Measurements from ENCODE around the gene C16orf78. TPM values are rescaled to one million over a fixed set of nuclear protein-coding genes. Genes with fewer than 3 reads are reported as not detected.
A peak's percentile ranks its signal among the peaks of the same experiment; 100 is the strongest.

C16orf78 gene
- polyA plus RNA-seq, 1 donor, result not detected

DNA sequence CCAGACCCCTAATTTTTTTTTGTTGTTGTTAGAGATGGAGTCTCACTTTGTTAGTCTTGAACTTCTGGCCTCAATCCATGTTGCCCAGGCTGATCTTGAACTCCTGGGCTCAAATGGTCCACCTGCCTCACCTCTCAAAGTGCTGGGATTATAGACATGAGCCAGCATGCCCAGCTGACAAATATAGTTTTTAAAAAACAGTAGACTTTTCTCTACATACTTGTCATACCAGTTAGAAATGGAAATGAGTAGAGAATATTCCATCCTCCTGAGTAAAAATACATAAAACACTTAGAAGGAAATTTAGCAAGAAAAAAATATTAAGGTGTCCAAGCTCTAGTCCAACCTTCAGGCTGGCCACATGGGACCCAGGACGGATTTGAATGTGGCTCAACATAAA is 21.4 kb downstream of the C16orf78 start:
- DNase-seq (ENCODE audit: low read depth), result no peak

GRCh38 chr16:49396206-49396720 is 22.7 kb downstream of the C16orf78 start:
- DNase-seq (ENCODE audit: low read depth), result no peak

GRCh38 chr16:49398761-49399160 is 25.2 kb downstream of the C16orf78 start:
- no peak for DNase-seq (ENCODE audit: low read depth)

DNA sequence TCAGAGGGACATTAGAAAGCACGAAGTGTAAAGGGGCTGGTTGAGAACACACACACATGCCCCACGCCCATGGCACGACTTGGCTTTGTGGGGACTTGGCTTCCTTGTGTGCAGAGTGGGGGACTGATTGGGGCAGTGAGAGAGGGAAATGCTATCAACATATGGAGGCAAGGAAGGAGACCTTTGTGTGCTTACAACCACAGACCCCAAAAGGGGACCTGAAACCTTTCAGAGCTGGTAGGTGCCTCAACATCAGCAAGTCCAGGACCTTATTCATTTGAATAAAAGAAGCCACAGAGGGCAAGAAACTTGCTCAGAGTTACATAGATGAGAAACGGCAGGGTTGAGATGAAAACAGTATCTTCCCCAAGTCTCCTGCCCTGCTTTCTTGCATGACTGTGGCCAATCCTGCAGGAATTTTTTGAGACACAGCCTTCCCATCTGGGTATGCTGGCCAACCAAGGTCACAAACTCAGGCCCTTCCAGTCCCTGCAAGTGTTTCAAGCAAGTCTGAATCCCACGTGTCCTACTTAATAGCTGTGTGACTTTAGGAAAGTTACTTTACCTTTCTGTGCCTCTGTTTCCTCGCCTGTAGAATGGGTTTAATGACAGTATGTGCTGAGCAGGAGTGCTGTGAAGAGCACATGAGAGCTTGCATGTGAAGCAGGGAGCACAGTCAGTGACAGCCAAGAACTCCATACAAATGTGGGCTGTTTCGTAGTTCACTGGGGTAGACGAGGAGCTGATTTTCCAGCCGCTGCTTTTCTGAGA is 26.2 kb downstream of the C16orf78 start:
- DNase-seq (ENCODE audit: low read depth), result no peak

- no peak for DNase-seq (ENCODE audit: low read depth)
These were observed 27.0 kb downstream of the C16orf78 start for GRCh38 chr16:49400611-49401010.

DNA sequence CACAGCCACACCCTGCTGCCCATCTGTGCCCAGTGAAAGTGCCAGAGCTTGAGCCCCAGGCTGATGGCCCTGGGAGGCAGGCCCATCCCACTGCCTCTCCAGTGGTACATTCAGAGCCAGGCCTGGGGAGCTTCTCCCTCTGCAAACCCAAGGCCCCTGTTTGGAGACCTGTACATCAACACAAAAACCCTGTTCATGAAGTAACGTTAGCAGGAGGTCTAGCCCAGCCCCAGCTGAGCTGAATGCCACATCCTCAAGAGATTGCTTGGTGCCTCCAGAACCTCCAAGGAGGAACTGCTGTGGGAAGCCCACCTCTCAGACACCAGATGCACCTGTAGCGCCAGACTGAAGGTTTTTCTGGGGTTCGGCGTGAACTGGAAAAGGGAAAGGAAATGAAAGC is 31.5 kb downstream of the C16orf78 start:
- no peak for DNase-seq (ENCODE audit: low read depth)

- DNase-seq (ENCODE audit: low read depth), result no peak
These were observed 31.9 kb downstream of the C16orf78 start for GRCh38 chr16:49405530-49405929.

- DNase-seq (ENCODE audit: low read depth), result peak; percentile 48
These were observed 34.4 kb downstream of the C16orf78 start for GRCh38 chr16:49407873-49408550.

DNA sequence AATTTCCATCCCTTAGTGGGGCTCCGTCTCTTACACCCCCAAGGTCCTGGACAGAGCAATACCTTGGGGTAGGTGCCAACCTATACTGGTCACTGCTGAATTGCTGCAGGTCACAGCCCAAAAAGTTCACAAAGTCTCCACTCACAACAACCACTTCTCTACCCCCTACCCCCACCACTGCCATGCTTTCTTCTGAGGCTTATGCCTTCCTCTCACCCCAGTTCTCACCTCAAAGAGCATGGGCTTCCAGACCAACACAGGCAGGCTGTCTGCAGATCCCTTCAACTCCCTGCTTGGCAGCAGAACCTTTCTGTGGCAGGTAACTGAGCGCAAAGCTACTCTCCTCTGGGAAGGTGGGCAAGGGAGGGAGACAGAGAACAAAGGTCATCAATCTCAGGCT is 35.5 kb downstream of the C16orf78 start:
- DNase-seq (ENCODE audit: low read depth), result no peak

DNA sequence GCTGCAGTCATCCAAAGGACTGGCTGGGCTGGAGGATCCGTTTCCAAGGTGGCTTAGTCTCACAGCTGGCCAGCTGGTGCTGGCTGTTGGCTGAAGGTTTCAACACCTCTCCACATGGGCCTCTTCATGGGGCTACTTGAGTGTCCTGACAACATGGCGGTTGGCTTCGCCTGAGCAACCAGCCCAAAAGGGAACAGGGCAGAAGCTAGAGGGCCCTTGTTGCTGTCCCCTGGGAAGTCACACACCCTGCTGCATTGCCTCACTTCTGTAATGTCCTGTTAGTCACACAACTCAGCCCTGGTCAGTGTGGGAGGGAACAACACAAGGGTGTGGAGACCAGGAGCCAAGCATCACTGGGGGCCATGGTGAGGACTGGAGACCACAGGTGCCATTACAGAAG is 36.6 kb downstream of the C16orf78 start:
- DNase-seq (ENCODE audit: low read depth), result no peak

- no peak for DNase-seq (ENCODE audit: low read depth)
These were observed 37.7 kb downstream of the C16orf78 start for GRCh38 chr16:49411121-49411970.

- DNase-seq (ENCODE audit: low read depth), result no peak
These were observed 41.1 kb downstream of the C16orf78 start for GRCh38 chr16:49414671-49415070.

DNA sequence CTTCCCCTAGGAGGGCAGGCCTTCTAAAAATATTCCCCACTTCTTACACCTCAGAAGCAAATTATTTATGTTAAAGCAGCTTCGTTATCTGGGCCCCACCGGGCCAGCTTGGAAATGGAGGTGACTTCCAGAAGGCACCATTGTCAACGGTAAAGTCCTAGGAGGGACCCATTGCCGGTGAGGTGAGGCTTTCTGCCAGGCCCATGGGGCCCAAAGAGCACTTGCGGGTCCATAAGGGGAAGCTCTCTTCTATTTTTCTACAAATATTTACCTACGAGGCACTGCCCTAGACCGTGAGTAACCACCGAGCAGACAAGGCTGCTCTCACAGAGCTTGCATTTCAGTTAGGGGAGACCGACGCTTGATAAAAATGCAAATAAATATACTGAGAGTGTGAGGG is 41.5 kb downstream of the C16orf78 start:
- no peak for DNase-seq (ENCODE audit: low read depth)

DNA sequence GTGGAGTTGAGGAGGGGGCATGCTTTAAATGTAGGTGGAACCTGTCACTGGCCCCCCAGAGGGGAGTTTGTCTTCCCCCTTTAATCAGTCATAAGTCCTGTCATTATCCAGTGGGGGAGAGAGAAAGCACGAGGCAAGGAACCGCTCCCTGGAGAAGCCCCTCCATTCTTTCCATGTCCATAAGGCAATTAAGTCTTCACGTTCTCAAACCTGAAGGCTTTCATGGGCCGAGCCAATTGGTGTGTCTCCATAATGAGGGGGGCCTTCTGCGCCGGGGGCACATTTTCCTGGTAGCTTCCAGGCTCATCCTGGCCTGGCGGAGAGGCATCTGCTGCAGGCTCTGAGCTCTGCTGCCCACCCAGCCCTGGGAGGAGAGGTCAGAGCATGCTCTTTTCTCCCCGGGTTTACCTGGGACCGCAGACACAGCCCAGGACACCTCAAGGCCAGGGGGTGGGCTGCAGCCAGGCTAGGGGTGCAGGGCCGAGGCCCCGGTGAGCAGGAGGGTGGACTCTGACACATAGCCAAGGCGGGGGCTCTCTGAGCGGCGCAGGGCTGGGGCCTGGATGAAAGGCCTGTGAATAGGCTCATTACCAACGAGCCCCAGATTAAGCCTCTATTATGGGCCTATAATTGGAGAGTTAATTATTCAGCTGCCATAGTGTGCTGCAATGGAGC is 42.5 kb downstream of the C16orf78 start:
- DNase-seq (ENCODE audit: low read depth), result no peak

DNA sequence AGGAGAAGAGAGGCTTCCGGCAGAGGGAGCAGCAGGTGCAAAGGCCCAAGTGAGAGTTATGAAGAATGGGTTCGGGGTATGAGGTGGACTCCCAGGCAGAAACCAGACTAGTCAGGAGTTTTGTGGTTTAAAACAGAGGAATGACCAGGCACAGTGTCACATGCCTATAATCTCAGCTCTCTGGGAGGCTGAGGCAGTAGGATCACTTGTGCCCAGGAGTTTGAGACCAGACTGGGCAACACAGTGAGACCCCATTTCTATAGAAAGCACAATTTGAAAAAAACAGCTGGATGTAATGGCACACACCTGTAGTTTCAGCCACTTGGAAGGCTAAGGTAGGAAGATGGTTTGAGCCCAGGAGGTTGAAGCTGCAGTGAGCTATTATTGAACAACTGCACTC is 43.8 kb downstream of the C16orf78 start:
- no peak for DNase-seq (ENCODE audit: low read depth)

DNA sequence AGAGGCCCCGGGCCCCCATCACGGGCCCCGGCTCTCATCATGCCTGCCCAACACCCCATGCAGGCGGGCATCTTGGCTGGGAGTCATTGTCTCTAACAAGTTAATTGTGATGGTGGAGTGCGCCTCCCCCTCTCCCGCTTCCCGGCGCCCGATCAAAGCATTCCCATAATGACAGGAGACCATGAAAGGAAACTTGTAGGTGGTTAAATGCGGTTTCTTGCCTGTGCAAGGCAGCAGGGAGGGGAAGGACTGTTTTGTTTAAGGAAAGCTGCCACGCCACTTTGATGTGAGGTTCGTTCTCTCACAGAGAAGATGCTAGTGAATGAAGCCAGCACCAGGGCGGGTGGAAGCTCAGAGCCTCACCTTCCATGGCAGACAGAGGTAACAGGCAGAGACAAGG is 45.4 kb downstream of the C16orf78 start:
- DNase-seq (ENCODE audit: low read depth), result no peak

- no peak for DNase-seq (ENCODE audit: low read depth)
These were observed 46.3 kb downstream of the C16orf78 start for GRCh38 chr16:49419862-49420261.

- DNase-seq (ENCODE audit: low read depth), result no peak
These were observed 49.3 kb downstream of the C16orf78 start for GRCh38 chr16:49422896-49423295.

- DNase-seq (ENCODE audit: low read depth), result no peak
These were observed 51.4 kb downstream of the C16orf78 start for GRCh38 chr16:49424961-49425360.

DNA sequence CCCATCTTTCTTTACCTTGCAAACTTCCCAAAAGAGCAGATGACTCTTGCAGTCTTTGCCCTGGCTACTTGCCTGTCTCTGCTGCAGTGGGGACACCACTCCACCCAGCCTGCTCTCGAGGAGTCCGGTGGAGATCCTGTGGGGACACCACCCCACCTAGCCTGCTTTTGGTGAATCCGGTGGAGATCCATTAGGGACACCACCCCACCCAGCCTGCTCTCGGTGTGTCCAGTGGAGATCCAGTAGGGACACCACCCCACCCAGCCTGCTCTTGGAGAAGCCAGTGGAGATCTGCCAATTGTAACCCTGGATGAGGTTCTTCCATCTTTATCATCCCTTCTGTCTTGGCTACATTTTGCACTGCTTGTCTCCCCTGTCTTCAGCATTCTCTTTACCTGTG is 54.2 kb downstream of the C16orf78 start:
- DNase-seq (ENCODE audit: low read depth), result no peak

GRCh38 chr16:49428808-49429207 is 55.2 kb downstream of the C16orf78 start:
- no peak for DNase-seq (ENCODE audit: low read depth)

DNA sequence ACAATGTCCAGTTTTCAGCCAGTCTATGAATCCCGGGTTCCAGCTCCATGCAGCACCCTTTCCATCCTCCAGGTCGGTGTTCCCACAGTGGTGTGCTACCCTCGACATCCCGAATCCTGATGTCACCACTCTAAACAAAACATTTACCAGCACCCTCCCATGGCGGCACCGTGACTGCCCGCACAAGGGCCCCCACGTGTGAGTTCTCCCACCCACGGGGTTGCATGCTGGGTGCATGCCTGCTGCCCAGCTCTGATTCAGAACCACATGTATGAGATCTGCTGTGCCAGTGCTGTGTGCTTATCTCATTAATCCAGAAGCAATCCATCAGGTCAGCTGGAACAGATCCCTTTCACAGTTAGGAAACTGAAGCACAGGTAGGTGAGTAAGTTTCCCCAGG is 57.4 kb downstream of the C16orf78 start:
- no peak for DNase-seq (ENCODE audit: low read depth)
